ENCODE results near the gene BMF. TPM values are rescaled to one million over a fixed set of nuclear protein-coding genes. Genes with fewer than 3 reads are reported as not detected.

BMF gene
- total and polyA plus RNA-seq, 2 experiments from 2014 or later, result 15.9 to 41.8 TPM

GRCh38 chr15:40069178-40070165 lies 39.2 kb downstream of the BMF start:
- no peaks in the 10 kb centered on the region for H3K36me3 ChIP-seq (replicated peaks; ENCODE audit: insufficient read depth, low read depth)
- no peaks in the 10 kb centered on the region for H3K27me3 ChIP-seq
- no peaks in the 10 kb centered on the region for H4K20me1 ChIP-seq (ENCODE audit: insufficient read depth, poor library complexity, severe bottlenecking)
- no peak overlapping the region for H3K4me3 ChIP-seq
- H2AFZ ChIP-seq, result no peak overlapping the region
- 56% methylated on average over 32 of the region's 32 CpGs for WGBS (ENCODE audit: low lambda C conversion rate, missing lambda C conversion rate)
- H3K9me3 ChIP-seq (ENCODE audit: low read depth), result no peaks in the 10 kb centered on the region
- H3K4me2 ChIP-seq, result peak overlapping the region; percentile 27
- TF ChIP-seq CTCF (IDR thresholded peaks at IDR 0.05; ENCODE audit: poor library complexity), result no peak
- TF ChIP-seq EZH2 (IDR thresholded peaks at IDR 0.05; ENCODE audit: borderline replicate concordance), result no peak
- no peak for TF ChIP-seq EZH2phosphoT487 (IDR thresholded peaks at IDR 0.05; ENCODE audit: low read depth, severe bottlenecking, unreplicated experiment)
- DNase-seq (ENCODE audit: low spot score), result peak; percentile 77
- H3K27ac ChIP-seq, result peak overlapping the region; percentile 75
- H3K79me2 ChIP-seq, result no peaks in the 10 kb centered on the region
- peaks cover 19% of the 10 kb centered on the region for H3K4me1 ChIP-seq (ENCODE audit: insufficient read depth)
- H3K9me2 ChIP-seq (replicated peaks; ENCODE audit: insufficient read depth), result no peaks in the 10 kb centered on the region

GRCh38 chr15:40067921-40068624 lies 40.6 kb downstream of the BMF start:
- Histone ChIP-seq H3K79me2 (no peaks in the 10 kb centered on the region), H4K20me1 (ENCODE audit: insufficient read depth, poor library complexity, severe bottlenecking) (no peaks in the 10 kb centered on the region), H3K4me2 (no peak overlapping the region), H3K27me3 (no peaks in the 10 kb centered on the region), H2AFZ (no peak overlapping the region), H3K27ac (no peak overlapping the region), H3K4me1 (ENCODE audit: insufficient read depth) (peaks cover 19% of the 10 kb centered on the region), H3K9me2 (replicated peaks; ENCODE audit: insufficient read depth) (no peaks in the 10 kb centered on the region), H3K36me3 (replicated peaks; ENCODE audit: insufficient read depth, low read depth) (no peaks in the 10 kb centered on the region), H3K9me3 (ENCODE audit: low read depth) (no peaks in the 10 kb centered on the region), H3K4me3 (no peak overlapping the region)
- TF ChIP-seq CTCF (IDR thresholded peaks at IDR 0.05; ENCODE audit: poor library complexity), result no peak
- TF ChIP-seq EZH2phosphoT487 (IDR thresholded peaks at IDR 0.05; ENCODE audit: low read depth, severe bottlenecking, unreplicated experiment), result no peak
- TF ChIP-seq EZH2 (IDR thresholded peaks at IDR 0.05; ENCODE audit: borderline replicate concordance), result no peak
- DNase-seq (ENCODE audit: low spot score), result no peak
- WGBS (ENCODE audit: low lambda C conversion rate, missing lambda C conversion rate), result 87% methylated on average over 6 of the region's 6 CpGs

GRCh38 chr15:40066589-40066988 lies 42.1 kb downstream of the BMF start:
- H4K20me1 ChIP-seq (ENCODE audit: insufficient read depth, poor library complexity, severe bottlenecking), result no peaks in the 10 kb centered on the region
- no peaks in the 10 kb centered on the region for H3K9me2 ChIP-seq (replicated peaks; ENCODE audit: insufficient read depth)
- no peak overlapping the region for H3K4me3 ChIP-seq
- H3K4me2 ChIP-seq, result no peak overlapping the region
- TF ChIP-seq EZH2 (IDR thresholded peaks at IDR 0.05; ENCODE audit: borderline replicate concordance), result no peak
- no peak for TF ChIP-seq CTCF (IDR thresholded peaks at IDR 0.05; ENCODE audit: poor library complexity)
- no peak for TF ChIP-seq EZH2phosphoT487 (IDR thresholded peaks at IDR 0.05; ENCODE audit: low read depth, severe bottlenecking, unreplicated experiment)
- peaks cover 19% of the 10 kb centered on the region for H3K4me1 ChIP-seq (ENCODE audit: insufficient read depth)
- no peaks in the 10 kb centered on the region for H3K9me3 ChIP-seq (ENCODE audit: low read depth)
- no peaks in the 10 kb centered on the region for H3K36me3 ChIP-seq (replicated peaks; ENCODE audit: insufficient read depth, low read depth)
- no peak overlapping the region for H3K27ac ChIP-seq
- no peak for DNase-seq (ENCODE audit: low spot score)
- 90% methylated on average over 5 of the region's 5 CpGs for WGBS (ENCODE audit: low lambda C conversion rate, missing lambda C conversion rate)
- no peak overlapping the region for H2AFZ ChIP-seq
- no peaks in the 10 kb centered on the region for H3K27me3 ChIP-seq
- H3K79me2 ChIP-seq, result no peaks in the 10 kb centered on the region

All from hepatocyte (in vitro differentiated cells).